HEK293 (cell line): Measurements from ENCODE around the gene CDC42EP1.

Experiments used
- CTCF ChIA-PET: fragments of 350-600 bp; formaldehyde crosslinking; extraction: SDS; loops from one replicate; lab custom pipeline; 2021; ENCODE audit warnings: antibody characterized with exemption; lab: Yijun Ruan, JAX
- POLR2A ChIA-PET: fragments of 300-600 bp; formaldehyde crosslinking; extraction: SDS; loops from one replicate; lab custom pipeline; 2020; ENCODE audit warnings: antibody characterized with exemption, inconsistent platforms; lab: Yijun Ruan, JAX
- H3K27ac ChIP-seq: fragments of 200-500 bp; sonication (Bioruptor generic); 2 replicates; pipeline ENCODE4 v1.5.1; 2014; ENCODE audit warnings: low read depth, low read length, control low read depth, inconsistent platforms; ENCODE audit errors: extremely low read depth
- H3K36me3 ChIP-seq, 2 experiments: fragments of 200-500 bp in 1 of 2; sonication (Bioruptor generic) in 1 of 2; 1 replicate in 1 of 2; 2 replicates in 1 of 2; pipeline ENCODE4 v1.5.1; 2014 to 2017; ENCODE audit warnings: inconsistent platforms in 2 of 2, low read length in 2 of 2; ENCODE audit not compliant: control insufficient read depth in 2 of 2, insufficient read depth in 1 of 2
- H3K4me1 ChIP-seq: fragments of 200-500 bp; sonication (Bioruptor generic); 2 replicates; pipeline ENCODE4 v1.5.1; 2014; ENCODE audit warnings: mild to moderate bottlenecking, low read length, inconsistent platforms; ENCODE audit not compliant: control insufficient read depth, insufficient read depth
- H3K4me3 ChIP-seq: 2 replicates; pipeline ENCODE4 v1.5.1; 2011; ENCODE audit warnings: low read depth, mild to moderate bottlenecking, control low read depth, low read length, moderate library complexity
- H3K9me3 ChIP-seq: fragments of 200-500 bp; sonication (Bioruptor generic); 2 replicates; pipeline ENCODE4 v1.5.1; 2014; ENCODE audit warnings: low read depth, low read length, inconsistent platforms; ENCODE audit not compliant: control insufficient read depth, insufficient read depth
- IKZF3 ChIP-seq: fragments of 450-650 bp; IDR thresholded peaks from 2 replicates; pipeline ENCODE4 v1.5.0; 2018; ENCODE audit warnings: missing biosample characterization, mild to moderate bottlenecking, missing genetic modification characterization, moderate library complexity
- ZBTB21 ChIP-seq: fragments of 450-650 bp; formaldehyde crosslinking; IDR thresholded peaks from 2 replicates; pipeline ENCODE4 v1.5.1; 2017; ENCODE audit warnings: missing biosample characterization, missing genetic modification characterization
- ZFHX2 ChIP-seq: fragments of 450-650 bp; formaldehyde crosslinking; conservative IDR thresholded peaks from 2 replicates; pipeline ENCODE4 v1.5.1; 2016; ENCODE audit warnings: missing biosample characterization, missing genetic modification characterization
- ZFP69B ChIP-seq: fragments of 450-650 bp; formaldehyde crosslinking; IDR thresholded peaks from 2 replicates; pipeline ENCODE4 v1.5.1; 2016; ENCODE audit warnings: missing biosample characterization, missing genetic modification characterization
- ZIC2 ChIP-seq: fragments of 450-650 bp; formaldehyde crosslinking; IDR thresholded peaks from 2 replicates; pipeline ENCODE4 v1.5.1; 2016; ENCODE audit warnings: missing biosample characterization, missing genetic modification characterization
- ZNF10 ChIP-seq: fragments of 450-650 bp; formaldehyde crosslinking; IDR thresholded peaks from 2 replicates; pipeline ENCODE4 v1.5.1; 2017; ENCODE audit warnings: missing biosample characterization, missing genetic modification characterization
- ZNF2 ChIP-seq: fragments of 450-650 bp; formaldehyde crosslinking; IDR thresholded peaks from 2 replicates; pipeline ENCODE4 v1.5.1; 2016; ENCODE audit warnings: missing biosample characterization, missing genetic modification characterization
- ZNF202 ChIP-seq: fragments of 450-650 bp; formaldehyde crosslinking; IDR thresholded peaks from 2 replicates; pipeline ENCODE4 v1.5.1; 2016; ENCODE audit warnings: missing biosample characterization, missing genetic modification characterization, borderline replicate concordance
- ZNF24 ChIP-seq: fragments of 450-650 bp; formaldehyde crosslinking; IDR thresholded peaks from 2 replicates; pipeline ENCODE4 v1.5.1; 2016; ENCODE audit warnings: missing biosample characterization, missing genetic modification characterization
- ZNF341 ChIP-seq: fragments of 450-650 bp; formaldehyde crosslinking; IDR thresholded peaks from 2 replicates; pipeline ENCODE4; 2016; ENCODE audit warnings: low read depth, missing biosample characterization, missing genetic modification characterization
- ZNF404 ChIP-seq: fragments of 450-650 bp; formaldehyde crosslinking; IDR thresholded peaks from 2 replicates; pipeline ENCODE4 v1.5.1; 2017; ENCODE audit warnings: missing biosample characterization, missing genetic modification characterization
- ZNF555 ChIP-seq: fragments of 450-650 bp; formaldehyde crosslinking; conservative IDR thresholded peaks from 2 replicates; pipeline ENCODE4 v1.5.1; 2017; ENCODE audit warnings: missing biosample characterization, mild to moderate bottlenecking, missing genetic modification characterization, inconsistent platforms
- ZNF560 ChIP-seq: fragments of 450-650 bp; formaldehyde crosslinking; IDR thresholded peaks from 2 replicates; pipeline ENCODE4 v1.5.1; 2017; ENCODE audit warnings: missing biosample characterization, missing genetic modification characterization, borderline replicate concordance
- ZNF585B ChIP-seq: fragments of 450-650 bp; formaldehyde crosslinking; IDR thresholded peaks from 2 replicates; pipeline ENCODE4 v1.5.1; 2016; ENCODE audit warnings: missing biosample characterization, missing genetic modification characterization
- ZNF629 ChIP-seq: fragments of 450-650 bp; formaldehyde crosslinking; IDR thresholded peaks from 2 replicates; pipeline ENCODE4 v1.5.1; 2017; ENCODE audit warnings: missing biosample characterization, missing genetic modification characterization
- ZNF701 ChIP-seq: fragments of 450-650 bp; formaldehyde crosslinking; IDR thresholded peaks from 2 replicates; pipeline ENCODE4 v1.5.1; 2016; ENCODE audit warnings: missing biosample characterization, missing genetic modification characterization
- ZNF785 ChIP-seq: fragments of 450-650 bp; formaldehyde crosslinking; IDR thresholded peaks from 2 replicates; pipeline ENCODE4 v1.5.1; 2016; ENCODE audit warnings: missing biosample characterization, missing genetic modification characterization
- TF ChIP-seq, protein P1 (sequence below): fragments of 450-650 bp; formaldehyde crosslinking; IDR thresholded peaks from 2 replicates; pipeline ENCODE4 v1.5.1; 2016; ENCODE audit warnings: missing biosample characterization, missing genetic modification characterization
- TF ChIP-seq, protein P2 (sequence below): fragments of 450-650 bp; formaldehyde crosslinking; IDR thresholded peaks from 2 replicates; pipeline ENCODE4 v1.5.1; 2017; ENCODE audit warnings: missing biosample characterization, missing genetic modification characterization
- TF ChIP-seq, protein P3 (sequence below): fragments of 450-650 bp; formaldehyde crosslinking; IDR thresholded peaks from 2 replicates; pipeline ENCODE4 v1.5.1; 2016; ENCODE audit warnings: missing biosample characterization, missing genetic modification characterization
- TF ChIP-seq, protein P4 (sequence below): fragments of 450-650 bp; formaldehyde crosslinking; IDR thresholded peaks from 2 replicates; pipeline ENCODE4 v1.5.1; 2016; ENCODE audit warnings: missing biosample characterization, missing genetic modification characterization
- TF ChIP-seq, protein P5 (sequence below): fragments of 450-650 bp; formaldehyde crosslinking; IDR thresholded peaks from 2 replicates; pipeline ENCODE4 v1.5.1; 2016; ENCODE audit warnings: missing biosample characterization, missing genetic modification characterization
- TF ChIP-seq, protein P6 (sequence below): fragments of 450-650 bp; formaldehyde crosslinking; IDR thresholded peaks from 2 replicates; pipeline ENCODE4 v1.5.1; 2016; ENCODE audit warnings: missing biosample characterization, missing genetic modification characterization
- TF ChIP-seq, protein P7 (sequence below): fragments of 450-650 bp; formaldehyde crosslinking; IDR thresholded peaks from 2 replicates; pipeline ENCODE4 v1.5.1; 2016; ENCODE audit warnings: missing biosample characterization, missing genetic modification characterization

Gene CDC42EP1

DNA sequence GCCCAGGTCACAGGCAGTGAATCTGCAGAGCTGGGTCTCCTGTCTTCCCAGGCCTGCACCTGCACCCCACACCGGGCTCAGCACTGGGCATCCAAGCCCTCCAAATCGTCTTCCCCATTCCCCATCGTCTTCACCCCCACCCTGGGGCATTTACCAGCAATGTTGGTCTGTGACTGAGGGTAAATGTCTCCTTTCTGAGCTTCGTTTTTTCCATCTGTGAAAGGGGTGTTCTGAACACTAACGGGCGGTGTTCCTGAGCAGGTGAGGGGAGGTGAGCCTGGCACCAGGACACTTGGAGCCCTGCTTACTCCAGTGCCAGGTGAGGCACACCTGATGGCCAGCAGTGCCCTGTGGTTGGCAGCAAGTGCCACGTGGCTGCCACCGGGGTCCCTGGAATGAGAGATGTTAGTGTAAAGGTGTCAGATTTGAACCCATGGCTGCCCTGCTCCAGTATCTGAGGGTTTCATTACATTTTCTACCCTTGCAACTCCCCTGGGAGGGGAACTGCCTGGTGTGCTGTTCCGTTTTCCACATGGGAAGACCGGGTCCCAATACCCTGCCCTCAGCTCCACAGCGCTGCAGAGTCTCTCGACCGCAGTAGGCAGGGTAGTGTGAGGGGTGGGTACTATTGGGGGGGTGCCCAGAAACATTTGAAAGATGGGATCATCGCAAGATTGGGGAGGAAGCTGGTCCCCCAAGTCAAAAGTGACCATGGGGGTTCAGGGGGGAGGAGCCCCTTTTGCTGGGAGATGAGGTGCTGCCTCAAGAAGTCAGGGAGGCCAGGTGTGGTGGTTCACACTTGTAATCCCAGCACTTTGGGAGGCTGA is 2.0 kb downstream of the CDC42EP1 start:
- Histone ChIP-seq H3K27ac (peak overlapping the region; percentile 56; the same call in 1 of the 2 replicates), H3K36me3 (peaks cover 0 to 29% of the 10 kb centered on the region in 2 experiments; a peak in 2 of 3 replicates), H3K9me3 (no peaks in the 10 kb centered on the region), H3K4me3 (peak overlapping the region; percentile 6), H3K4me1 (peaks cover 12% of the 10 kb centered on the region)
- ChIA-PET POLR2A (interaction anchor here (0.6 to 3.2 kb wide), 14 partner anchors 8 to 131 kb away, joined by 3 to 21 read pairs (median 4); partner anchors contain the start of gene GGA1), CTCF (interaction anchor here (0.6 to 10.7 kb wide), 21 partner anchors 8 to 1038 kb away, joined by 3 to 608 read pairs (median 5); partner anchors contain the start of gene PDXP)
- TF ChIP-seq ZNF585B (no peak), ZNF555 (tag by site-specific recombination) (no peak), ZNF629 (tag by site-specific recombination) (peak; percentile 8), ZNF404 (tag by site-specific recombination) (no peak), ZNF10 (tag by site-specific recombination) (peak; percentile 61; the same call in 1 of the 2 replicates), ZFHX2 (tag by site-specific recombination) (no peak), ZNF2 (tag by site-specific recombination) (0 out of 2 replicates have a peak, but pooled peaks have one; percentile 6), ZNF202 (no peak), ZIC2 (no peak), ZNF785 (tag by site-specific recombination) (0 out of 2 replicates have a peak, but pooled peaks have one; percentile 11), ZNF24 (no peak), ZFP69B (tag by site-specific recombination) (peak; percentile 5; the same call in 1 of the 2 replicates), ZNF560 (tag by site-specific recombination) (no peak), ZNF701 (no peak), IKZF3 (peak; percentile 56; the same call in 1 of the 2 replicates), ZBTB21 (tag by site-specific recombination) (0 out of 2 replicates have a peak, but pooled peaks have one; percentile 2), ZNF341 (tag by site-specific recombination) (peak; percentile 33)
- TF ChIP-seq, protein P1, sequence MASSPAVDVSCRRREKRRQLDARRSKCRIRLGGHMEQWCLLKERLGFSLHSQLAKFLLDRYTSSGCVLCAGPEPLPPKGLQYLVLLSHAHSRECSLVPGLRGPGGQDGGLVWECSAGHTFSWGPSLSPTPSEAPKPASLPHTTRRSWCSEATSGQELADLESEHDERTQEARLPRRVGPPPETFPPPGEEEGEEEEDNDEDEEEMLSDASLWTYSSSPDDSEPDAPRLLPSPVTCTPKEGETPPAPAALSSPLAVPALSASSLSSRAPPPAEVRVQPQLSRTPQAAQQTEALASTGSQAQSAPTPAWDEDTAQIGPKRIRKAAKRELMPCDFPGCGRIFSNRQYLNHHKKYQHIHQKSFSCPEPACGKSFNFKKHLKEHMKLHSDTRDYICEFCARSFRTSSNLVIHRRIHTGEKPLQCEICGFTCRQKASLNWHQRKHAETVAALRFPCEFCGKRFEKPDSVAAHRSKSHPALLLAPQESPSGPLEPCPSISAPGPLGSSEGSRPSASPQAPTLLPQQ (tag by site-specific recombination), result 0 out of 2 replicates have a peak, but pooled peaks have one; percentile 10
- TF ChIP-seq, protein P2, sequence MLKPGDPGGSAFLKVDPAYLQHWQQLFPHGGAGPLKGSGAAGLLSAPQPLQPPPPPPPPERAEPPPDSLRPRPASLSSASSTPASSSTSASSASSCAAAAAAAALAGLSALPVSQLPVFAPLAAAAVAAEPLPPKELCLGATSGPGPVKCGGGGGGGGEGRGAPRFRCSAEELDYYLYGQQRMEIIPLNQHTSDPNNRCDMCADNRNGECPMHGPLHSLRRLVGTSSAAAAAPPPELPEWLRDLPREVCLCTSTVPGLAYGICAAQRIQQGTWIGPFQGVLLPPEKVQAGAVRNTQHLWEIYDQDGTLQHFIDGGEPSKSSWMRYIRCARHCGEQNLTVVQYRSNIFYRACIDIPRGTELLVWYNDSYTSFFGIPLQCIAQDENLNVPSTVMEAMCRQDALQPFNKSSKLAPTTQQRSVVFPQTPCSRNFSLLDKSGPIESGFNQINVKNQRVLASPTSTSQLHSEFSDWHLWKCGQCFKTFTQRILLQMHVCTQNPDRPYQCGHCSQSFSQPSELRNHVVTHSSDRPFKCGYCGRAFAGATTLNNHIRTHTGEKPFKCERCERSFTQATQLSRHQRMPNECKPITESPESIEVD (tag by site-specific recombination), result no peak
- TF ChIP-seq, protein P3, sequence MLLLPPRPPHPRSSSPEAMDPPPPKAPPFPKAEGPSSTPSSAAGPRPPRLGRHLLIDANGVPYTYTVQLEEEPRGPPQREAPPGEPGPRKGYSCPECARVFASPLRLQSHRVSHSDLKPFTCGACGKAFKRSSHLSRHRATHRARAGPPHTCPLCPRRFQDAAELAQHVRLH (tag by site-specific recombination), result no peak
- TF ChIP-seq, protein P4, sequence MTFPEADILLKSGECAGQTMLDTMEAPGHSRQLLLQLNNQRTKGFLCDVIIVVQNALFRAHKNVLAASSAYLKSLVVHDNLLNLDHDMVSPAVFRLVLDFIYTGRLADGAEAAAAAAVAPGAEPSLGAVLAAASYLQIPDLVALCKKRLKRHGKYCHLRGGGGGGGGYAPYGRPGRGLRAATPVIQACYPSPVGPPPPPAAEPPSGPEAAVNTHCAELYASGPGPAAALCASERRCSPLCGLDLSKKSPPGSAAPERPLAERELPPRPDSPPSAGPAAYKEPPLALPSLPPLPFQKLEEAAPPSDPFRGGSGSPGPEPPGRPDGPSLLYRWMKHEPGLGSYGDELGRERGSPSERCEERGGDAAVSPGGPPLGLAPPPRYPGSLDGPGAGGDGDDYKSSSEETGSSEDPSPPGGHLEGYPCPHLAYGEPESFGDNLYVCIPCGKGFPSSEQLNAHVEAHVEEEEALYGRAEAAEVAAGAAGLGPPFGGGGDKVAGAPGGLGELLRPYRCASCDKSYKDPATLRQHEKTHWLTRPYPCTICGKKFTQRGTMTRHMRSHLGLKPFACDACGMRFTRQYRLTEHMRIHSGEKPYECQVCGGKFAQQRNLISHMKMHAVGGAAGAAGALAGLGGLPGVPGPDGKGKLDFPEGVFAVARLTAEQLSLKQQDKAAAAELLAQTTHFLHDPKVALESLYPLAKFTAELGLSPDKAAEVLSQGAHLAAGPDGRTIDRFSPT (tag by site-specific recombination), result peak; percentile 2; the same call in 1 of the 2 replicates
- TF ChIP-seq, protein P5, sequence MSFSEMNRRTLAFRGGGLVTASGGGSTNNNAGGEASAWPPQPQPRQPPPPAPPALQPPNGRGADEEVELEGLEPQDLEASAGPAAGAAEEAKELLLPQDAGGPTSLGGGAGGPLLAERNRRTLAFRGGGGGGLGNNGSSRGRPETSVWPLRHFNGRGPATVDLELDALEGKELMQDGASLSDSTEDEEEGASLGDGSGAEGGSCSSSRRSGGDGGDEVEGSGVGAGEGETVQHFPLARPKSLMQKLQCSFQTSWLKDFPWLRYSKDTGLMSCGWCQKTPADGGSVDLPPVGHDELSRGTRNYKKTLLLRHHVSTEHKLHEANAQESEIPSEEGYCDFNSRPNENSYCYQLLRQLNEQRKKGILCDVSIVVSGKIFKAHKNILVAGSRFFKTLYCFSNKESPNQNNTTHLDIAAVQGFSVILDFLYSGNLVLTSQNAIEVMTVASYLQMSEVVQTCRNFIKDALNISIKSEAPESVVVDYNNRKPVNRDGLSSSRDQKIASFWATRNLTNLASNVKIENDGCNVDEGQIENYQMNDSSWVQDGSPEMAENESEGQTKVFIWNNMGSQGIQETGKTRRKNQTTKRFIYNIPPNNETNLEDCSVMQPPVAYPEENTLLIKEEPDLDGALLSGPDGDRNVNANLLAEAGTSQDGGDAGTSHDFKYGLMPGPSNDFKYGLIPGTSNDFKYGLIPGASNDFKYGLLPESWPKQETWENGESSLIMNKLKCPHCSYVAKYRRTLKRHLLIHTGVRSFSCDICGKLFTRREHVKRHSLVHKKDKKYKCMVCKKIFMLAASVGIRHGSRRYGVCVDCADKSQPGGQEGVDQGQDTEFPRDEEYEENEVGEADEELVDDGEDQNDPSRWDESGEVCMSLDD, result peak; percentile 76
- TF ChIP-seq, protein P6, sequence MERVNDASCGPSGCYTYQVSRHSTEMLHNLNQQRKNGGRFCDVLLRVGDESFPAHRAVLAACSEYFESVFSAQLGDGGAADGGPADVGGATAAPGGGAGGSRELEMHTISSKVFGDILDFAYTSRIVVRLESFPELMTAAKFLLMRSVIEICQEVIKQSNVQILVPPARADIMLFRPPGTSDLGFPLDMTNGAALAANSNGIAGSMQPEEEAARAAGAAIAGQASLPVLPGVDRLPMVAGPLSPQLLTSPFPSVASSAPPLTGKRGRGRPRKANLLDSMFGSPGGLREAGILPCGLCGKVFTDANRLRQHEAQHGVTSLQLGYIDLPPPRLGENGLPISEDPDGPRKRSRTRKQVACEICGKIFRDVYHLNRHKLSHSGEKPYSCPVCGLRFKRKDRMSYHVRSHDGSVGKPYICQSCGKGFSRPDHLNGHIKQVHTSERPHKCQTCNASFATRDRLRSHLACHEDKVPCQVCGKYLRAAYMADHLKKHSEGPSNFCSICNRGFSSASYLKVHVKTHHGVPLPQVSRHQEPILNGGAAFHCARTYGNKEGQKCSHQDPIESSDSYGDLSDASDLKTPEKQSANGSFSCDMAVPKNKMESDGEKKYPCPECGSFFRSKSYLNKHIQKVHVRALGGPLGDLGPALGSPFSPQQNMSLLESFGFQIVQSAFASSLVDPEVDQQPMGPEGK (tag by site-specific recombination), result peak; percentile 12; the same call in 1 of the 2 replicates
- TF ChIP-seq, protein P7, sequence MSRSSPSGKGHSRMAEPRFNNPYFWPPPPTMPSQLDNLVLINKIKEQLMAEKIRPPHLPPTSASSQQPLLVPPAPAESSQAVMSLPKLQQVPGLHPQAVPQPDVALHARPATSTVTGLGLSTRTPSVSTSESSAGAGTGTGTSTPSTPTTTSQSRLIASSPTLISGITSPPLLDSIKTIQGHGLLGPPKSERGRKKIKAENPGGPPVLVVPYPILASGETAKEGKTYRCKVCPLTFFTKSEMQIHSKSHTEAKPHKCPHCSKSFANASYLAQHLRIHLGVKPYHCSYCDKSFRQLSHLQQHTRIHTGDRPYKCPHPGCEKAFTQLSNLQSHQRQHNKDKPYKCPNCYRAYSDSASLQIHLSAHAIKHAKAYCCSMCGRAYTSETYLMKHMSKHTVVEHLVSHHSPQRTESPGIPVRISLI, result no peak
